HUDEP-2 (cell line): ENCODE results near the gene C9orf43.
A peak's percentile ranks its signal among the peaks of the same experiment; 100 is the strongest.
"Not testable (repeated sequence)": the region's sequence is repeated elsewhere in the genome, so short reads cannot be mapped to it uniquely, and the experiment has no call there.

Source experiments
- DNase-seq, 76 experiments: peaks; one replicate each; lab custom pipeline; 2025; ENCODE audit not compliant: unreplicated experiment in 76 of 76; lab: John Stamatoyannopoulos, UW

The C9orf43 gene

GRCh38 chr9:113409481-113409880 is 1.1 kb upstream of the C9orf43 start:
- no peak for DNase-seq

GRCh38 chr9:113409883-113410206 is 702 bp upstream of the C9orf43 start:
- peak in 6 of 76 experiments; percentile 25 to 63 (median 45) for DNase-seq

- no peak for DNase-seq
These were observed 5.7 kb downstream of the C9orf43 start for GRCh38 chr9:113416149-113416721.

GRCh38 chr9:113417370-113417769 is 6.8 kb downstream of the C9orf43 start:
- DNase-seq = peak in 3 of 76 experiments; percentile 6 to 13 (median 10)

- DNase-seq = no peak
These were observed 11.2 kb downstream of the C9orf43 start for GRCh38 chr9:113421726-113422125.

GRCh38 chr9:113425072-113425471 is 14.5 kb downstream of the C9orf43 start:
- no peak for DNase-seq

- no peak for DNase-seq
These were observed 16.2 kb downstream of the C9orf43 start for GRCh38 chr9:113426701-113427100.

- no peak for DNase-seq
These were observed 17.1 kb downstream of the C9orf43 start for GRCh38 chr9:113427629-113428028.

GRCh38 chr9:113428062-113428615 is 17.6 kb downstream of the C9orf43 start:
- DNase-seq = no peak

- DNase-seq = no peak
These were observed 20.6 kb downstream of the C9orf43 start for GRCh38 chr9:113431191-113431590.

- DNase-seq = no peak
These were observed 26.4 kb downstream of the C9orf43 start for GRCh38 chr9:113436728-113437515.

GRCh38 chr9:113437716-113438115 is 27.2 kb downstream of the C9orf43 start:
- not testable (repeated sequence) for DNase-seq

- DNase-seq = no peak
These were observed 34.2 kb downstream of the C9orf43 start for GRCh38 chr9:113444736-113445135.

GRCh38 chr9:113446323-113446740 is 35.8 kb downstream of the C9orf43 start:
- DNase-seq = peak in 18 of 76 experiments; percentile 1 to 32 (median 19)

- no peak for DNase-seq
These were observed 38.8 kb downstream of the C9orf43 start for GRCh38 chr9:113449376-113449775.

- DNase-seq = no peak
These were observed 41.6 kb downstream of the C9orf43 start for GRCh38 chr9:113452113-113452605.

- peak in 74 of 76 experiments; percentile 15 to 89 (median 66) for DNase-seq
These were observed 44.6 kb downstream of the C9orf43 start for GRCh38 chr9:113454914-113455761.

- DNase-seq = no peak
These were observed 45.7 kb downstream of the C9orf43 start for GRCh38 chr9:113456235-113456634.

GRCh38 chr9:113461285-113461684 is 50.7 kb downstream of the C9orf43 start:
- DNase-seq = no peak

- DNase-seq = no peak
These were observed 51.4 kb downstream of the C9orf43 start for GRCh38 chr9:113461943-113462342.

- DNase-seq = no peak
These were observed 52.3 kb downstream of the C9orf43 start for GRCh38 chr9:113462781-113463286.
